Sigmoid colon (tissue), 4 donors: Measurements from ENCODE around the gene EIF4G3.

ENCODE experiments used
- CTCF ChIP-seq, 4 experiments: fragments of 450-650 bp in 3 of 4; fragments of 200-600 bp in 1 of 4; IDR thresholded peaks; one replicate each; pipeline ENCODE4 v1.5.1; 2016 to 2019; ENCODE audit warnings: antibody characterized with exemption in 4 of 4, mild to moderate bottlenecking in 3 of 4, moderate library complexity in 2 of 4
- POLR2A ChIP-seq, 2 donors: fragments of 450-650 bp; IDR thresholded peaks; one replicate each; pipeline ENCODE4 v1.6.1; 2016; ENCODE audit warnings: antibody characterized with exemption in 2 of 2, mild to moderate bottlenecking in 2 of 2, moderate library complexity in 2 of 2
- POLR2AphosphoS5 ChIP-seq, 4 donors: sonication (generic); formaldehyde crosslinking; IDR thresholded peaks; one replicate each; pipeline ENCODE4 v1.6.1; 2017; ENCODE audit warnings: antibody characterized with exemption in 4 of 4

DNA sequence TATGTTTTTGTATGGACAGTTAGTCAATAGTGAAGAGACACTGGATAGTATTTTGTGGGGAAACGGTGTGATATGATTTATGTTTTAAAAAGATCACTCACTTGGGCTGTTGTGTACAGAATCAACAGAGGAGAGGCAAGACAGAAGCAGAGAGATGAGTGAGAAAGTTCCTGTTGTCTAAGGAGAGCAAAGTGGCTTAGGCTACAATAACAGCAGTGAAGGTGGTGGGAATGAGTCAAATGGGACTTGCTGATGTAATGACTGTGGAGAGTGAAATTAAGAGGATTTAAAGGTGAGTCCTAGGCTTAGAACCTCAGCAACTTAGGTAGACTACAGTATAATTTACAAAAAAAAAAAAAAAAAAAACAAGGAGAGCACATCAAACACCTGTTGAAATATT, 220.4 kb downstream of the EIF4G3 start:
- TF ChIP-seq CTCF (IDR thresholded peaks at IDR 0.05) (no peak), POLR2AphosphoS5 (IDR thresholded peaks at IDR 0.05) (no peak), POLR2A (IDR thresholded peaks at IDR 0.05) (no peak)
